PC-3 (cell line): ENCODE measurements around the gene ARFGEF2. TPM values are rescaled to one million over a fixed set of nuclear protein-coding genes. Genes with fewer than 3 reads are reported as not detected.

Experiments
- ATAC-seq: fragments of 200-7000 bp; cut with Tn5 transposase; 2 replicates; pipeline ENCODE4 v1.9.1; 2020; ENCODE audit warnings: mild to moderate bottlenecking, moderate library complexity
- BruUV-seq: library from RNA; stranded (reverse); fragments of 400-500 nt; replicated peaks from 2 replicates; lab custom pipeline; 2021; lab: Mats Ljungman, UMichigan
- CTCF ChIA-PET: fragments of 300-600 bp; sonication (Branson Sonifier 250); formaldehyde crosslinking; loops from one replicate; lab custom pipeline; 2022; ENCODE audit warnings: antibody characterized with exemption; lab: Charles Lee
- POLR2A ChIA-PET: fragments of 300-600 bp; sonication (Branson Sonifier 250); formaldehyde crosslinking; loops from one replicate; lab custom pipeline; 2022; ENCODE audit warnings: antibody characterized with exemption; ENCODE audit not compliant: unreplicated experiment; lab: Charles Lee
- DNase-seq: peaks from one replicate; pipeline ENCODE4 v3.0.0-alpha.2; 2015
- H2AFZ ChIP-seq: fragments of 300-600 bp; sonication (generic); 2 replicates; pipeline ENCODE4 v1.6.0; 2016; ENCODE audit warnings: antibody characterized with exemption, low read length
- H3F3A ChIP-seq: fragments of 300-600 bp; sonication (generic); one replicate; pipeline ENCODE4 v1.6.0; 2017; ENCODE audit warnings: antibody characterized with exemption, low read length, control low read depth, mild to moderate bottlenecking; ENCODE audit not compliant: unreplicated experiment
- H3K27ac ChIP-seq: fragments of 300-600 bp; sonication (generic); 2 replicates; pipeline ENCODE4 v1.5.1; 2016; ENCODE audit warnings: mild to moderate bottlenecking, low read length
- H3K27me3 ChIP-seq: fragments of 300-600 bp; sonication (generic); 2 replicates; pipeline ENCODE4 v1.6.1; 2016; ENCODE audit warnings: low read length, mixed read lengths
- H3K36me3 ChIP-seq: fragments of 300-600 bp; sonication (generic); 2 replicates; pipeline ENCODE4 v1.6.1; 2016; ENCODE audit warnings: low read depth, mixed run types, low read length, mixed read lengths
- H3K4me1 ChIP-seq: fragments of 300-600 bp; sonication (generic); 2 replicates; pipeline ENCODE4 v1.5.1; 2016; ENCODE audit warnings: low read length; ENCODE audit not compliant: insufficient read depth
- H3K4me2 ChIP-seq: fragments of 300-600 bp; sonication (generic); 2 replicates; pipeline ENCODE4 v1.6.0; 2016; ENCODE audit warnings: low read length
- H3K4me3 ChIP-seq: fragments of 300-600 bp; sonication (generic); 2 replicates; pipeline ENCODE4 v1.5.1; 2016; ENCODE audit warnings: mild to moderate bottlenecking, low read length, mixed read lengths
- H3K79me2 ChIP-seq: fragments of 300-600 bp; sonication (generic); 2 replicates; pipeline ENCODE4 v1.6.1; 2017; ENCODE audit warnings: low read length, mixed read lengths
- H3K9ac ChIP-seq: fragments of 300-600 bp; sonication (generic); 2 replicates; pipeline ENCODE4 v1.6.0; 2016; ENCODE audit warnings: mild to moderate bottlenecking, low read length
- H3K9me2 ChIP-seq: fragments of 300-600 bp; sonication (generic); replicated peaks from 2 replicates; pipeline ENCODE4 v1.6.1; 2016; ENCODE audit warnings: mixed run types, low read length, mixed read lengths
- H3K9me3 ChIP-seq: fragments of 300-600 bp; sonication (generic); 2 replicates; pipeline ENCODE4 v1.6.1; 2016; ENCODE audit warnings: low read length, mixed read lengths
- H4K20me1 ChIP-seq: fragments of 300-600 bp; sonication (generic); 2 replicates; pipeline ENCODE4 v1.6.1; 2016; ENCODE audit warnings: low read length, mixed read lengths
- CTCF ChIP-seq: fragments of 300-600 bp; sonication (generic); conservative IDR thresholded peaks from 2 replicates; pipeline ENCODE4 v1.5.1; 2017; ENCODE audit warnings: antibody characterized with exemption, low read depth, mild to moderate bottlenecking, low read length
- EZH2 ChIP-seq: fragments of 300-600 bp; sonication (generic); IDR thresholded peaks from one replicate; pipeline ENCODE4 v1.6.1; 2017; ENCODE audit warnings: antibody characterized with exemption, mild to moderate bottlenecking, low read length; ENCODE audit not compliant: unreplicated experiment
- EZH2phosphoT487 ChIP-seq: fragments of 300-600 bp; sonication (generic); IDR thresholded peaks from 2 replicates; pipeline ENCODE4 v1.6.1; 2018; ENCODE audit warnings: mild to moderate bottlenecking, antibody characterized with exemption, low read length, borderline replicate concordance
- intact Hi-C: fragments of 100-400 bp; cut with micrococcal nuclease; formaldehyde crosslinking; loops from 2 replicates; pipeline ENCODE4 v1.9.0; 2023
- total RNA-seq: library from RNA; depleted of rRNA; stranded (reverse); fragments of >200 nt; gene quantifications from 2 replicates; pipeline ENCODE4 v1.2.3, GENCODE V29; 2014

ARFGEF2 gene
- total RNA-seq, 1 experiment from 2014 or later: 33.5 TPM

DNA sequence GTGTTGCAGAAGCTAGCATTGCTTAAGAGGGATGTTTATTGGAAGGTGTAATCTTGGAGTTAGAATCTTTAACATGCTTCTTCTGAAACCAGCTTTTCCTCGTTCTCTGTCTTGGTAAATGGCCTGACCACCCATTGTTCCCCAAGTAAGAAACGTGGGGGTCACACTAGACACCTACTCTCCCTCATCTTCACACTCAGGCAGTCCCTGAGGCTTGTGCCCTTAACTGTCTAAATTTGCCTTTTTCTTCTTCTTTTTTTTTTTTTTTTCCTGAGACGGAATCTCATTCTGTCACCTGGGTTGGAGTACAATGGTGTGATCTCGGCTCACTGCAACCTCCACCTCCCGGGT is 16.2 kb upstream of the ARFGEF2 start:
- no peak for ATAC-seq
- no TSS peak for BruUV-seq
- intact Hi-C loops: loop anchor here (1.0 kb wide), 1 partner anchor 248 kb away; no protein-coding TSS in a partner anchor

DNA sequence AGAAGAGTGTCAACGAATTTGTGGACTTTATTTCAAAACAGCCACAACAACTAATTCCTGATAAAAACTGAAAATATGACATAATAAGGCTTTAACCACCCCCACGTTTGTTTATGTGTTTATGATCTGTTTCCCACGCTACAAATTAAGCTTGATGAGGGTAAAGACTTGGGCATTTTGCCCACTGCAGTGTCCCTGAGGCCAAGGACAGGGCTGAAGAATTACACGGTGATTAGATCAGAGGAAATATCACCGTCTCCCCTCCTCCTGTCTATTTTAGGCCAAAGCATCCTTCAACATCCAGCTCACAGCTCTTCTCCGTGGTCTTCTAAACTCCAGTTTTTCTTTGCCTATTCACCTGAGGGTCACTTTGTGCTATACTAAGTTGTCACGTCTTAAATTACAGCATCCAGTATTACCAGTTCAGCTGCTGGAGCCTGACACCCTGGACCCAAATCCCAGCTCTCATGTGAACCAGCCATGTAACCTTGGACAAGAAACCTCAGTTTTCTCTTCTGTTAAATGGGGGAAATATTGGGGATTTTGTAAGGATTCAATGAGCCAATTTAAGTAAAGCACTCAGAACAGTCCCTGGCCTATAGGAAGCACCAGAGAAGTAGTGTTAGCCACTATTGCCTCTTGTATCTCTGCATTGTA is 15.2 kb upstream of the ARFGEF2 start:
- Histone ChIP-seq H3K9ac (no peak overlapping the region), H4K20me1 (no peaks in the 10 kb centered on the region), H2AFZ (no peak overlapping the region), H3K4me2 (no peak overlapping the region), H3K36me3 (no peaks in the 10 kb centered on the region), H3K27me3 (no peaks in the 10 kb centered on the region), H3K79me2 (no peaks in the 10 kb centered on the region), H3K4me3 (no peak overlapping the region), H3K9me3 (no peaks in the 10 kb centered on the region), H3K4me1 (peaks cover 4% of the 10 kb centered on the region; the same call in 1 of the 2 replicates), H3K9me2 (no peaks in the 10 kb centered on the region), H3K27ac (no peak overlapping the region), H3F3A (no peaks in the 10 kb centered on the region)
- POLR2A ChIA-PET: no interaction called here
- no peak for ATAC-seq
- TF ChIP-seq CTCF (no peak), EZH2 (no peak), EZH2phosphoT487 (no peak)
- intact Hi-C loops: no loop called here
- peak; percentile 12 for DNase-seq
- CTCF ChIA-PET: interaction anchor here (0.6 to 3.2 kb wide), 2 partner anchors 249 to 258 kb away, joined by 3 to 70 read pairs; no protein-coding TSS in a partner anchor
- no TSS peak for BruUV-seq

More for the DNA sequence above, 16.2 kb upstream of the ARFGEF2 start:
- H3K27ac ChIP-seq: no peak overlapping the region
- no peaks in the 10 kb centered on the region for H3F3A ChIP-seq
- H3K9ac ChIP-seq: no peak overlapping the region
- H4K20me1 ChIP-seq: no peaks in the 10 kb centered on the region
- DNase-seq: no peak
- H3K9me3 ChIP-seq: no peaks in the 10 kb centered on the region
- no peak overlapping the region for H3K4me3 ChIP-seq
- H3K36me3 ChIP-seq: no peaks in the 10 kb centered on the region
- H3K79me2 ChIP-seq: no peaks in the 10 kb centered on the region
- H3K4me2 ChIP-seq: no peak overlapping the region; the same call in 1 of the 2 replicates
- no peak; the same call in 1 of the 2 replicates for TF ChIP-seq CTCF
- no peak for TF ChIP-seq EZH2
- TF ChIP-seq EZH2phosphoT487: no peak
- H2AFZ ChIP-seq: no peak overlapping the region
- no peaks in the 10 kb centered on the region for H3K27me3 ChIP-seq
- CTCF ChIA-PET: interaction anchor here (0.5 to 3.2 kb wide), 2 partner anchors 78 to 247 kb away, joined by 3 to 70 read pairs; no protein-coding TSS in a partner anchor
- peaks cover 7% of the 10 kb centered on the region for H3K4me1 ChIP-seq
- no peaks in the 10 kb centered on the region for H3K9me2 ChIP-seq
- POLR2A ChIA-PET: no interaction called here

DNA sequence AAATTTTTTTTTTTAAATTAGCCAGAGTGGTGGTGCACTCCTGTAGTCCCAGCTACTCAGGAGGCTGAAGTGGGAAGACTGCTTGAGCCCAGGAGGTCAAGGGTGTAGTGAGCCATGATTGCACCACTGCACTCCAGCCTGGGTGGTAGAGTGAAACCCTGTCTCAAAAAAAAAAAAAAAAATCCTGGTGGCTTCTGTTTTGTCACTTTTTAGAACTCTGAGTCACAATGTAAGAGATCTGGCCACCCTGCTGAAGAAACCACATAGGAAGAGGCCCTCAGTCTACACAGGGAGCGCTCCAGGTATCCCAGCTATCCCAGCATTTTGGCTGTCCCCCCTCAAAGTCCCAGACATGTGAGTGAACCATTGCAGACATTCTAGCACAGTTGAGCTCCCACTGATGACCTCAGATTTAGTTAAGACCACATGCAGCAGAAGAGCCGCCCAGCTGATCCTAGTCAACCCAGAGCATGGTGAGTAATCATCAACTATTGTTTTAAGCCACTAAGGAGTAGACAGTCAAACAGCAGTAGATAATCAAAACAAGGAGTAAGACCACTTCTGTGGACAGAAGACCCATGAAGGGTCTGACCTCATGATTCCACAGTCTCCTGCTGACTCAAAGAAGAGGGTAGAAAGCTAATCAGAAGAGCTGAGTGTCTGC is 12.7 kb upstream of the ARFGEF2 start:
- no TSS peak for BruUV-seq
- no peaks in the 10 kb centered on the region for H3K27me3 ChIP-seq
- H3K36me3 ChIP-seq: no peaks in the 10 kb centered on the region
- H3K9me2 ChIP-seq: no peaks in the 10 kb centered on the region
- no peaks in the 10 kb centered on the region for H4K20me1 ChIP-seq
- peaks cover 4% of the 10 kb centered on the region; the same call in 1 of the 2 replicates for H3K4me1 ChIP-seq
- H3K9ac ChIP-seq: no peak overlapping the region
- no peak overlapping the region for H3K4me3 ChIP-seq
- TF ChIP-seq CTCF (no peak), EZH2 (no peak), EZH2phosphoT487 (no peak)
- no peak overlapping the region for H2AFZ ChIP-seq
- H3K79me2 ChIP-seq: no peaks in the 10 kb centered on the region
- DNase-seq: no peak
- ChIA-PET POLR2A (interaction anchor here (0.6 kb wide), 1 partner anchor 49 kb away, joined by 3 read pairs; no protein-coding TSS in a partner anchor), CTCF (no interaction called here)
- H3K9me3 ChIP-seq: no peaks in the 10 kb centered on the region
- H3K27ac ChIP-seq: no peak overlapping the region
- no peak for ATAC-seq
- no peaks in the 10 kb centered on the region for H3F3A ChIP-seq
- intact Hi-C loops: no loop called here
- no peak overlapping the region for H3K4me2 ChIP-seq
